GM19025 (cell line): ENCODE measurements around the gene SSTR3.

Experiments used
- ATAC-seq: cut with Tn5 transposase; IDR thresholded peaks from one replicate; pipeline ENCODE4 v1.9.1; 2021; ENCODE audit warnings: mild to moderate bottlenecking, low read depth, moderate library complexity; ENCODE audit not compliant: unreplicated experiment

Gene SSTR3

DNA sequence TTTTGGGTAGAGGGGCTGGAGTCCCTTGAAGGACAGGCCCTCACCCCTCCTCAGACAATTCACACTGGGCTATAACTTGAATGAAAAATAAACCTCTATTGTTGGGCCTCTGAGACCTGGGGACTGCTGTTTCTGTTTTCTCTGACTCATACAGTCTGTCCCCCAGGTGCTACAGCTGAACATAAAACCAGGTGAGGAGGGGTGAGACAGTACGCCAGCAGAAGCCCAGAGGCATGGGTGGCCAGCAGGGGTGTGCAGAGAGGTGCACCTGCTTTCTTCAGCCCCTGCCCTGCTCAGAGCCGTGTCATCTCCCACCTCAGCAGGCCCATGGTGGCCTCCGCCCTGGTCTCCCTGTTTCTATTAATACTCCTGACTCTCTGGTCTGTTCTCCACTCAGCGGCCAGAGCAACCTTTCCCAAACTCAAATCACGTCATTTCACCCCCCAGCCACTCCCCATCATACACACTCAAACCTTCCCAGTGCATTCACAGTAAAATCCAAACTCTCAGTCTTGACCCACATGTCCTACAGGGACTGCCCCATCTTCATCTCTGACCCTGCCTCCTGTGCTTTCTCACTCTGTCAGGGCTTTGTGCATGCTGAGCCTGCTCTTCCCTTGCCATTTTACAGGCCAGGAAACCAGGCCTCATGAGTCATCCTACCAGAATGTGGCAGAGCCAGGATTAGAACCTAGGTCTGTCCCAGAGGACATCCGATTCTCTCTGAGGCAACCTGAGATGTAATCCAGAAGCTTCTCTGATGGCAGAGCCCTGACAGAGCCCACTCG is 57.2 kb downstream of the SSTR3 start:
- ATAC-seq = no peak
